Gastrocnemius medialis (tissue), 4 donors: ENCODE measurements around the gene STK39. TPM values are rescaled to one million over a fixed set of nuclear protein-coding genes. Genes with fewer than 3 reads are reported as not detected.

Experiments
- ATAC-seq, 2 donors: fragments of 150-250 bp; one replicate each; pipeline ENCODE4 v1.9.1; 2016
- DNase-seq, 2 donors: peaks; one replicate each; pipeline ENCODE4 v3.0.0-alpha.2; 2019
- H3K27ac ChIP-seq, 4 donors: fragments of 200-600 bp; sonication (generic); 1 replicate in 1 of 4; 2 replicates in 3 of 4; pipeline ENCODE4 v1.5.1; 2016 to 2018; ENCODE audit warnings: mild to moderate bottlenecking in 2 of 4, moderate library complexity in 1 of 4
- H3K27me3 ChIP-seq, 3 donors: fragments of 200-600 bp; sonication (generic) in 2 of 3; 1 replicate in 1 of 3; 2 replicates in 2 of 3; pipeline versions ENCODE4 v1.5.1 to v1.6.0; 2016 to 2019; ENCODE audit warnings: mild to moderate bottlenecking in 1 of 3, moderate library complexity in 1 of 3
- H3K36me3 ChIP-seq, 2 donors: fragments of 200-600 bp; sonication (generic) in 1 of 2; one replicate each; pipeline ENCODE4 v1.5.1; 2017 to 2018
- H3K4me1 ChIP-seq, 2 donors: fragments of 200-600 bp; sonication (generic) in 1 of 2; one replicate each; pipeline ENCODE4 v1.5.1; 2016 to 2017; ENCODE audit warnings: mild to moderate bottlenecking in 2 of 2
- H3K4me3 ChIP-seq, 4 donors: fragments of 200-600 bp; sonication (generic) in 3 of 4; 1 replicate in 1 of 4; 2 replicates in 3 of 4; pipeline ENCODE4 v1.5.1; 2016 to 2019; ENCODE audit warnings: mild to moderate bottlenecking in 2 of 4
- H3K9me3 ChIP-seq, 3 donors: fragments of 200-600 bp; sonication (generic) in 2 of 3; 1 replicate in 1 of 3; 2 replicates in 2 of 3; pipeline ENCODE4 v1.5.1; 2016 to 2019
- CTCF ChIP-seq, 5 experiments: fragments of 450-650 bp in 3 of 5; fragments of 200-600 bp in 2 of 5; sonication (generic) in 2 of 5; IDR thresholded peaks in 4 of 5; conservative IDR thresholded peaks in 1 of 5; 1 replicate in 4 of 5; 2 replicates in 1 of 5; pipeline ENCODE4 v1.5.1; 2016 to 2019; ENCODE audit warnings: antibody characterized with exemption in 5 of 5, mild to moderate bottlenecking in 3 of 5, moderate library complexity in 3 of 5
- POLR2A ChIP-seq, 2 donors: fragments of 450-650 bp; IDR thresholded peaks; one replicate each; pipeline ENCODE4 v1.6.1; 2017; ENCODE audit warnings: antibody characterized with exemption in 2 of 2, mild to moderate bottlenecking in 2 of 2, moderate library complexity in 2 of 2
- in situ Hi-C, 4 donors: fragments of 200-750 bp; cut with MboI; loops; one replicate each; pipeline versions ENCODE4 v1.15.0 to v1.8.0; 2017; ENCODE audit warnings: low sequenced_read_pairs in 4 of 4
- intact Hi-C: fragments of 100-400 bp; cut with DNase I; formaldehyde crosslinking; loops from one replicate; pipeline ENCODE4 v1.15.1; 2023; ENCODE audit warnings: low total_unique reads
- total RNA-seq, 4 donors: library from RNA; depleted of rRNA; stranded (reverse); fragments of >200 nt; gene quantifications; one replicate each; pipeline versions ENCODE4 v1.1.0 to v1.2.3, GENCODE V29; 2016

Gene STK39
- total RNA-seq, 4 donors from 2014 or later, result 0.66 to 2.9 (median 1.9) TPM

- TF ChIP-seq CTCF (IDR thresholded peaks at IDR 0.05 in 4 of 5, conservative IDR thresholded peaks at IDR 0.05 in 1 of 5) (no peak), POLR2A (IDR thresholded peaks at IDR 0.05) (no peak)
- no peak for ATAC-seq
- Histone ChIP-seq H3K36me3 (no peaks in the 10 kb centered on the region), H3K27ac (no peak overlapping the region), H3K9me3 (no peaks in the 10 kb centered on the region), H3K27me3 (no peaks in the 10 kb centered on the region), H3K4me3 (no peak overlapping the region), H3K4me1 (no peaks in the 10 kb centered on the region)
- in situ Hi-C loops (no loop called here), intact Hi-C loops (no loop called here)
- no peak for DNase-seq
Observed at GRCh38 chr2:168289880-168290279, 42.5 kb upstream of the STK39 start.

GRCh38 chr2:168286535-168286934 is 39.1 kb upstream of the STK39 start:
- ATAC-seq (no peak), DNase-seq (no peak)
- no peaks in the 10 kb centered on the region for H3K27me3 ChIP-seq
- in situ Hi-C loops (no loop called here), intact Hi-C loops (no loop called here)
- H3K27ac ChIP-seq, result no peak overlapping the region
- no peak overlapping the region for H3K4me3 ChIP-seq
- H3K9me3 ChIP-seq, result no peaks in the 10 kb centered on the region
- no peaks in the 10 kb centered on the region for H3K36me3 ChIP-seq
- H3K4me1 ChIP-seq, result no peaks in the 10 kb centered on the region
- no peak for TF ChIP-seq POLR2A (IDR thresholded peaks at IDR 0.05)
- no peak for TF ChIP-seq CTCF (IDR thresholded peaks at IDR 0.05 in 4 of 5, conservative IDR thresholded peaks at IDR 0.05 in 1 of 5)

GRCh38 chr2:168278424-168278888 is 31.1 kb upstream of the STK39 start:
- Histone ChIP-seq H3K4me1 (no peaks in the 10 kb centered on the region), H3K9me3 (no peaks in the 10 kb centered on the region), H3K36me3 (no peaks in the 10 kb centered on the region), H3K4me3 (no peak overlapping the region), H3K27me3 (peaks cover 0 to 4% (median 0%) of the 10 kb centered on the region in 3 donors), H3K27ac (no peak overlapping the region)
- in situ Hi-C loops, result no loop called here
- ATAC-seq, result no peak
- TF ChIP-seq CTCF (IDR thresholded peaks at IDR 0.05 in 4 of 5, conservative IDR thresholded peaks at IDR 0.05 in 1 of 5) (no peak), POLR2A (IDR thresholded peaks at IDR 0.05) (no peak)
- intact Hi-C loops, result no loop called here
- DNase-seq, result no peak

GRCh38 chr2:168277276-168277675 is 29.9 kb upstream of the STK39 start:
- H3K9me3 ChIP-seq, result no peaks in the 10 kb centered on the region
- DNase-seq (no peak), ATAC-seq (no peak)

More at GRCh38 chr2:168277276-168277675, 29.9 kb upstream of the STK39 start:
- H3K27me3 ChIP-seq, result peaks cover 0 to 4% (median 0%) of the 10 kb centered on the region in 3 donors
- intact Hi-C loops (no loop called here), in situ Hi-C loops (no loop called here)
- TF ChIP-seq POLR2A (IDR thresholded peaks at IDR 0.05) (no peak), CTCF (IDR thresholded peaks at IDR 0.05 in 4 of 5, conservative IDR thresholded peaks at IDR 0.05 in 1 of 5) (no peak)
- no peaks in the 10 kb centered on the region for H3K36me3 ChIP-seq
- no peaks in the 10 kb centered on the region for H3K4me1 ChIP-seq
- no peak overlapping the region for H3K4me3 ChIP-seq
- no peak overlapping the region for H3K27ac ChIP-seq
